HG02763 (cell line): ENCODE data around the gene DUSP18.
"Not testable (repeated sequence)": the region's sequence is repeated elsewhere in the genome, so short reads cannot be mapped to it uniquely, and the experiment has no call there.

Experiments used
- ATAC-seq: cut with Tn5 transposase; IDR thresholded peaks from one replicate; pipeline ENCODE4 v1.9.1; 2021; ENCODE audit warnings: mild to moderate bottlenecking, moderate library complexity; ENCODE audit not compliant: unreplicated experiment

DUSP18 gene

DNA sequence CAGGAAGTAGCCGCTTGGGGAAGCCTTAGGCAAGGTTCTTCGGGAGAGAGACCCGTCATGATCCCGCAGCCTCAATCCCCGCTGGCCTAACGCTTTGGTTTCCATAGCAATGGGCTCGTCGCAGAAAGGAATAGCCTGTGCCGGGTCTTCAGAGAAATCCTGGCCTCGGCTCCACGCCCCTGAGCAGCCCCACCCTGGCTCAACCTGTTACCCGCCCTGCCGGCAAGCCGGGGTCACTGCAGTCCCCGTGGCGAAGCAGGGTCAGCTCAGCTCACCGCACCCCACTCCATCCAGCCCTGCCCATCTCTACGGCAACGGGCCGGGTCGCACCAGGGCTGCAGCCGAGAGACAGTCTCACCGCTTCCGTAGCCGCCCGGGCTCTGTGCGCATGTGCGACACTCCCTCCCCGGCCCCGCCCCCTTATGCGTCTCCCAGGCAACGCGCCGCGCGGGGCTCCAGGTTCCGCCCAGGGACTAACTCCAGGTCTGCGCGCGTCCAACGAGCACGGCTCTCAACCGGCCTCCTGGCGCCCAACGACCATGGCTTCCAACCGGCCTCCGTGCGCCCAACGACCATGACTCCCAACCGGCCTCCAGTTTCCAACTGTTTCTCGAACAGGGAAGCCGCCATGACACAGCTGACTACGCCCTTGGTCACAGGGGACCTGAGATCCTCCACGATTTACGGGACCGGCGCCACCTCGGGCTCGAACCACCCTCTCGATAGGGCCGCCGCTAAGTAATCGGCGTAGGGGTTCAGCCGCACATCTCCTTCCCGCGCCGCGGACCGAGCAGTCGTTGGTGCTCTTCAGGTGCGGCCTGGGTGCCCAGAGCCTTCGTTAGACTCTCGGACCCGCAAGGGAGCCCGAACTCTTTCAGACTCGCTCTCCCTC lies at the start of gene DUSP18:
TSS of gene DUSP18 (minus strand) at position 382 of the 892 bp plus-strand sequence. CDS start 3,872 bp downstream, outside the sequence.
- ATAC-seq, result peak; percentile 88

- ATAC-seq, result no peak
These were observed 46.4 kb upstream of the DUSP18 start for GRCh38 chr22:30714062-30714461.

- no peak for ATAC-seq
These were observed 44.4 kb upstream of the DUSP18 start for GRCh38 chr22:30712094-30712493.

DNA sequence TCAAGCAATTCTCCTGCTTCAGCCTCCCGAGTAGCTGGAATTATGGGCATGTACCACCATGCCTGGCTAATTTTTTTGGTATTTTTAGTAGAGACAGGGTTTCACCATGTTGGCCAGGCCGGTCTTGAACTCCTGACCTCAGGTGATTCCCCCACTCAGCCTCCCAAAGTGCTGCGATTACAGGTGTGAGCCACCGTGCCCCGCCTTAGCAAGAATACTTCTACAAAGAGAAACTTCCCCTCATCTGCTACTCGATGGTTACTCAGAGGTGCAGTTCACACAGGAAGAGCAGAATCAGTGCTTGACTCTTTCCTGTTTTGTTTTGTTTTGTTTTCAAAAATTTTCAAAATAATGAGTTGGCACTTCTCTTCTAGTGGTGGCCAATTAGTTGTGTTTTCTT lies 42.3 kb upstream of the DUSP18 start:
- ATAC-seq, result not testable (repeated sequence)

GRCh38 chr22:30705710-30706651 lies 38.3 kb upstream of the DUSP18 start:
- ATAC-seq, result no peak

- no peak for ATAC-seq
These were observed 37.3 kb upstream of the DUSP18 start for GRCh38 chr22:30704978-30705377.

- no peak for ATAC-seq
These were observed 35.2 kb upstream of the DUSP18 start for GRCh38 chr22:30702856-30703255.

- ATAC-seq, result no peak
These were observed 34.2 kb upstream of the DUSP18 start for GRCh38 chr22:30701872-30702271.

DNA sequence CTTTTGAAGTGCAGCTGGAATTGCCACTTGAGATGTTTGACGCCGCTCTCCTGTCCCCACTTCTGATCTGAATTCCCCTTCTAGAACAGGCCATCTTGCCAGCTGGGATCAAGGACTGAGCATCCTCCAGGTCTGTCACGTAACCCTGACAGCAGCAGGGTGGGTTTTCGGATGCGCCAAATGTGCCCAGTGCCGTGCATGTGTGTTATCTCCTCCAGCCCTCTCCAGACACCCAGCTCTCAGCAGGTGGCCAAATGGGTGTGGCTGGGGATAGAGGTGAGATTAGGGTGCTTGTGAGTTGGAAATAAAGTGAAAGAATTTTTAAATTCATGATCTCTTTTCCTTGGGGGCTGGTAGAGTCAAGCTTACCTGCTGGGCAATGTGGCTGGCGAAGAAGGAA lies 30.3 kb upstream of the DUSP18 start:
- no peak for ATAC-seq

DNA sequence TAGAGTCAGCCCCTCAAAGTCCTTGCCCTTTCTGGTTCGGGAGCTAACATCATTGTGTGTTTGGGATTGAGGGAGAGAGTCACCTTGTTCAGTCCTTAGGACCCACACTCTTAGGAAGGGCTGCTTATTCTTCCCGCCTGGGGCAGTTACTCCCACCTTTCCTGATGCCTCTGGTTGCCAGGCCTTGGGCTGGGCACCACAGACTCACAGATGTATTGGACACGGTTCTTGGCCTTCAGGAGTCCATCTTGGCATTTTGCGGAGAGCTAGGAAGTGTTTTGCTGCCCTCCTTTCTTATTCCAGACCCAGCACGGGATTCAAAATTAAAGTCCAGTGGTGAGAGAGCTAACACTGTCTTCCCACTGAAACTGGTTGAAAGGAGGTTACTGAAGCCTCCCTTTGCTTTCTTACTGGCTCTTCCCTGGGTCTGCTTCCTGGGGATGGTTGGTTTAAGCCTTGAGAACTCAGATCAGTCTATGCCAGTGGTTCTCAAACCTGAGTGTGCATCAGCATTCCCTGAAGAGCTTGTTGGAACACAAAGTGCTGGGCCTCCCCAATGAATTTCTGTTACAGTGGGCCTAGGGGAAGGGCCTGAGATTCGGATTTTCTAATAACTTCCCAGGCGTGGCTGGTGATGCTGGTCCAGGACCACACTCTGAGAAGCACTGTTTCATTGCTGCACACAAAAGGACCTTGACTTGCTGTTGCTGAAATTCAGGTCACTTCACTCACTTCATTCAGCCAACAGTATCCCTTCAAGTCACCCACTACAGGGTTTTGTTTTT lies 28.4 kb upstream of the DUSP18 start:
- ATAC-seq, result no peak

DNA sequence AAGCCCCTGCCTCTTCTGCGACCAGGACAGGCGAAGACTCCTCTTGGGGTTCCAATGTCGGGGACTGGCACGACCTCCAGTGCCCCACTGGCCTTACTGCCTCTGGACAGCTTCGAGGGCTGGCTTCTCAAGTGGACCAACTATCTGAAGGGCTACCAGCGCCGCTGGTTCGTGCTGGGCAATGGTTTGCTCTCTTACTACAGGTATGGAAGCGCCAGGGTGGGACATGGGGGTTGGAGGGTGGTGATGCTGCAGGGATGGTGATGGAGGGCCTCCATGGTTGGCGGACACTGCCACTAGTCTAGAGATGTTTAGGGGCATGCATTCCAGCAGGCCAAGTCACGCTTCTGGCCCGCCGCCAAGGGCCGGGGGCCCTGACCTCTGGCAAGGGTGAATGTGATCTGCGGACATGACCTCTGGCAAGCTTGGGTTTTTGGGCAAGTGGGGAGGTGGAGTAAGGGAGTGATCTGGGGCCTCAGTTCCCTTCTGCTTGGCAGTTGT lies 27.7 kb upstream of the DUSP18 start:
- ATAC-seq, result peak; percentile 6

GRCh38 chr22:30694640-30695350 lies 27.1 kb upstream of the DUSP18 start, which contains the start of gene OSBP2:
OSBP2 (plus strand) TSS chr22:30694874; CDS start chr22:30694910, 36 bp downstream.
- peak; percentile 43 for ATAC-seq

DNA sequence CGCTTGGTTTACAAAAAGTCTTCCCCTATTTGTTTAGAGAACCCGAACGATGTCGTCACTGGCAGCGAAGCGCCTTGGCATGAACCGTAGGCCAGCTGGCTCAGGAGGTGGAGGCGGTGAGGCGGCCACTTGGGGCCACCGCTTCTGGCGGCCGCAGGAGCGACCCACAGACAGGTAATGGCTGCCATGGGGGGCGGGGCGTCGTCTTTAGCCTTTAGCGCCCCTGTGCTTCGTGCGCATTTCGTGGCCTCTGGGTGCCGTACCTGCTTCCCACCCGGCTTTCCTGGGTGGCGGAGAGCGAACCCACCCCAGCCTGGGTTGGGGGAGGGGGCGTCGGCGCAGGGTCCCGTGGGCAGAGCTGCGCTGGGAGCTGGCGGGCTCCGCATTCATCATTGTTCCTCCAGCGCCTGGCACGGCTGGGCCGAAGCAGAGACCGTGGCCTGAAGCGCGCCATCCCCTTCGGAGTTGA lies 26.5 kb upstream of the DUSP18 start:
- peak; percentile 42 for ATAC-seq

DNA sequence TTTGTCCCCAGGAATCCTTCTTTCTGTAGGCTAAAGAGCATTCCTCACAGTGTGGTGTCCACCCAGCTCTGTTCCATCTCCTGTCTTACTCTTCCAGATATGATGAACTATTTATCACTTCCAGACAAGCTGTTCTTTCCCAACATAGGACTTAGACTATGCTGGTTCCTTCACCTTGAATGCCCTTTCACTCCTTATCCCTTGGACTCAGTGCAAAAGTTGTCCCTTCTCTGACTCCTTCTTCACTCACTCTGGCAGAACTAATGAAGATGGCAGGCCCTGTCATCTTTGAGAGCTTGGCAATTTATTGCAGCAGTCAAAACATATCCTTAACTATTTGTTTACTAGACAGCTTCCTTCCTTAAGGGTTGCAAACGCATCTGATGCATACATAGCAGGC lies 23.5 kb upstream of the DUSP18 start:
- no peak for ATAC-seq

DNA sequence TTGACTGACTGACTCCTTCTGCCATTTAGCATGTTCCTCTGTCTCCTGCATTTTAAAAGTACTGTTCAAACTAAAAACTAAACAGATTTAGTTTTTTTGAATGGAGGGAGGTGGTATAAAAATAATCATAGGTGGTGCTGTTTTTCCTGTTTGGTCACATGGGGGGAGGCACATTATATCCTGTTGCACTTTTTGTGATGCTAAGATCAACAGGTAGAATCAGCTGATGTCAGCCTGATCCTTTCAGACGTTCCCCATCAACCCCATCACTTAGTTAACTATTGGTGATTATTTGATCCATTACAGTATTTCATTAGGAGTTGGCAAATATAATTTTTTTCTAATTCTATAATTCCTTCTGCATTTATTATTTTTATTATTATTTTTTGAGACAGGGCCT lies 21.9 kb upstream of the DUSP18 start:
- ATAC-seq, result no peak

GRCh38 chr22:30687358-30687757 lies 19.7 kb upstream of the DUSP18 start:
- no peak for ATAC-seq

DNA sequence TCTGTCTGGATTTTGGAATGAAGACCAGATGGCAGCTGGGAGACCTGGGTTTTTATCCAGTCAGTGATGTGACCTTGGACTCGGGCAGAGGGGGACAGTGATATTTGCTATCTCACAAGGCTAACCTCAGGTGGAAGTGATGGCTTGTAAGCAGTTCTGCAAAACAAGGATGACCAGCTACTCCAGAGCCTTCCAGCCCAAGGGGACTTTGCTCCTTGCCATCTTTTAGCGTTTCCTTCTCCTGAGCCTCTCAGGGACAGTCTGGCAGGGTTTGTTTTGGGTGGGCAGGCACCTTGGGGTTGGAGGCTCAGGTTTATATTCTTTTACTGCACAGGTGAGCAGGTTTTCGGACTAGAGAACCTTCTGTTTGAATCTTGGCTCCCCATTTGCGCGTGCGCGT lies 17.5 kb upstream of the DUSP18 start:
- ATAC-seq, result no peak

GRCh38 chr22:30681831-30682230 lies 14.2 kb upstream of the DUSP18 start:
- no peak for ATAC-seq

DNA sequence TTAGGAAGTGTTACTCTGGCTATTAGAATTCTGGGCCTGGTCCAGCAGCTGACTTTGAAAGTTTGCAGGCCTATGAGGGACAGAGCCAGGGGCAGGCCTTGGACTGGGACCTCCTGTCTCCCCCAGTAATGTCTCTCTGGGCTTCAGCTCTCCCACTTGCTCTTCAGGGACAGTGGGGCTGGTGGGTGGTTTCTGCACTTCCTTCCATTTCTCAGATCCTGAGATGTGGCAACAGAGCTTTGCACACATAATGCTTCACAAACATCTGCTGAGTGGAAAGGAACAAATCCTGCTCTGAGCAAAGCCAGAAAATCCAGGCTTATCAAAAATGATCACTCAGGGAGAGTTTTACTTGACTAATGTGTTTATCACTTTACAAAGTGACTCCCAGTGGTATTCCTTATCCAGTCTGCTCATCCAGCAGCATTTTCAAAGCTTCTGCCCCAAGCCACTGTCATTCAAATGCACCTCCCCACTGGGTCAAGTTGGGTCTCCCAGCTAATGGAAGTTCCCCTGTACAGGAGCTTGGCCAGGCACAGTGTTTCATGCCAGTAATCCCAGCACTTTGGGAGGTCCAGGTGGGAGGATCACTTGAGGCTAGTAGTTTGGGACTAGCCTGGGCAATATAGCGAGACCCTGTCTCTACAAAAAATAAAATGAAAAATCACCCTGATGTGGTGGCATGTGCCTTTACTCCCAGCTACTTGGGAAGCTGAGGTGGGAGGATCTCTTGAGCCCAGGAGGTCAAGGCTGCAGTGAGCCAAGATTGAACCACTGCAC lies 13.5 kb upstream of the DUSP18 start:
- no peak for ATAC-seq
